Esophagus muscularis mucosa (tissue), 4 donors: ENCODE data around the gene SORCS2.

Source experiments
- EP300 ChIP-seq: sonication (generic); formaldehyde crosslinking; IDR thresholded peaks from one replicate; pipeline ENCODE4 v1.6.1; 2017; ENCODE audit warnings: antibody characterized with exemption
- POLR2A ChIP-seq: fragments of 450-650 bp; IDR thresholded peaks from one replicate; pipeline ENCODE4 v1.6.1; 2017; ENCODE audit warnings: antibody characterized with exemption, moderate library complexity, mild to moderate bottlenecking, low read depth
- POLR2AphosphoS5 ChIP-seq, 2 donors: sonication (generic); formaldehyde crosslinking; IDR thresholded peaks; one replicate each; pipeline ENCODE4 v1.6.1; 2017; ENCODE audit warnings: antibody characterized with exemption in 2 of 2
- TF ChIP-seq, protein P1 (sequence below), 3 experiments: fragments of 200-600 bp in 2 of 3; fragments of 450-650 bp in 1 of 3; sonication (generic) in 2 of 3; IDR thresholded peaks; one replicate each; pipeline ENCODE4 v1.5.1; 2017 to 2019; ENCODE audit warnings: antibody characterized with exemption in 3 of 3, mild to moderate bottlenecking in 2 of 3, moderate library complexity in 1 of 3

DNA sequence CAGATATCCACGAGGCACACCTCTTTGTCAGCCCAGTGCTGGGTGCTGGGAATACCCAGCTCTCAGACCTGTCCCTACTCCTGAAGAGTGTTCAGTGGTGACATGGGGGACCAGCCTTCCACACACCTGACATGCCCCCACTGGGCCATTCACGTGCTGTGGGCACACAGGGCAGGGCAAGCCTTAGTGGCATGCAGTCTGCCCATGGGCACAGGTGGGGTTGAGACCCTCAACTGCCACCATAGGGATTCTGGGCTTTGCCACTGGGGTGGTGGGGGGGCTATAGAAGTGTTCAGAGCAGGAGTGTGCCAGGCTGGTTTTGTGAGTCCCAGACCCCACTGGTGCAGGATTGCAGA, 259.1 kb downstream of the SORCS2 start:
- TF ChIP-seq, protein P1, sequence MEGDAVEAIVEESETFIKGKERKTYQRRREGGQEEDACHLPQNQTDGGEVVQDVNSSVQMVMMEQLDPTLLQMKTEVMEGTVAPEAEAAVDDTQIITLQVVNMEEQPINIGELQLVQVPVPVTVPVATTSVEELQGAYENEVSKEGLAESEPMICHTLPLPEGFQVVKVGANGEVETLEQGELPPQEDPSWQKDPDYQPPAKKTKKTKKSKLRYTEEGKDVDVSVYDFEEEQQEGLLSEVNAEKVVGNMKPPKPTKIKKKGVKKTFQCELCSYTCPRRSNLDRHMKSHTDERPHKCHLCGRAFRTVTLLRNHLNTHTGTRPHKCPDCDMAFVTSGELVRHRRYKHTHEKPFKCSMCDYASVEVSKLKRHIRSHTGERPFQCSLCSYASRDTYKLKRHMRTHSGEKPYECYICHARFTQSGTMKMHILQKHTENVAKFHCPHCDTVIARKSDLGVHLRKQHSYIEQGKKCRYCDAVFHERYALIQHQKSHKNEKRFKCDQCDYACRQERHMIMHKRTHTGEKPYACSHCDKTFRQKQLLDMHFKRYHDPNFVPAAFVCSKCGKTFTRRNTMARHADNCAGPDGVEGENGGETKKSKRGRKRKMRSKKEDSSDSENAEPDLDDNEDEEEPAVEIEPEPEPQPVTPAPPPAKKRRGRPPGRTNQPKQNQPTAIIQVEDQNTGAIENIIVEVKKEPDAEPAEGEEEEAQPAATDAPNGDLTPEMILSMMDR (IDR thresholded peaks at IDR 0.05), result no peak
- TF ChIP-seq EP300, result no peak
- TF ChIP-seq POLR2A, result no peak
- no peak for TF ChIP-seq POLR2AphosphoS5 (IDR thresholded peaks at IDR 0.05)
